Ascending aorta (tissue), 2 donors: Measurements from ENCODE around the gene TOMM40L. TPM values are rescaled to one million over a fixed set of nuclear protein-coding genes. Genes with fewer than 3 reads are reported as not detected.

Source experiments
- DNase-seq, 2 donors: peaks; one replicate each; pipeline ENCODE4 v3.0.0-alpha.2; 2019; ENCODE audit warnings: low spot score in 2 of 2
- H3K27ac ChIP-seq, 2 donors: fragments of 200-600 bp; sonication (generic); one replicate each; pipeline ENCODE4 v1.5.1; 2016 to 2017; ENCODE audit warnings: mild to moderate bottlenecking in 1 of 2
- H3K27me3 ChIP-seq: fragments of 200-600 bp; sonication (generic); one replicate; pipeline ENCODE4 v1.5.1; 2017
- H3K36me3 ChIP-seq, 2 donors: fragments of 200-600 bp; sonication (generic); one replicate each; pipeline ENCODE4 v1.5.1; 2016
- H3K4me1 ChIP-seq, 2 donors: fragments of 200-600 bp; sonication (generic); one replicate each; pipeline ENCODE4 v1.5.1; 2016 to 2017; ENCODE audit warnings: mild to moderate bottlenecking in 1 of 2
- H3K4me3 ChIP-seq, 2 donors: fragments of 200-600 bp; sonication (generic); one replicate each; pipeline ENCODE4 v1.5.1; 2016 to 2017; ENCODE audit warnings: mild to moderate bottlenecking in 1 of 2
- H3K9me3 ChIP-seq, 2 donors: fragments of 200-600 bp; sonication (generic); one replicate each; pipeline ENCODE4 v1.5.1; 2016
- CTCF ChIP-seq, 3 experiments: fragments of 200-600 bp in 2 of 3; fragments of 450-650 bp in 1 of 3; sonication (generic) in 2 of 3; IDR thresholded peaks; one replicate each; pipeline ENCODE4 v1.5.1; 2016 to 2019; ENCODE audit warnings: antibody characterized with exemption in 3 of 3, mild to moderate bottlenecking in 1 of 3, moderate library complexity in 1 of 3
- intact Hi-C: fragments of 100-400 bp; cut with DNase I; formaldehyde crosslinking; loops from one replicate; pipeline ENCODE4 v1.15.1; 2023
- total RNA-seq: library from RNA; depleted of rRNA; stranded (reverse); fragments of >200 nt; gene quantifications from one replicate; pipeline ENCODE4 v1.1.0, GENCODE V29; 2016

The TOMM40L gene
- total RNA-seq, 1 donor from 2014 or later, result 26.6 TPM

DNA sequence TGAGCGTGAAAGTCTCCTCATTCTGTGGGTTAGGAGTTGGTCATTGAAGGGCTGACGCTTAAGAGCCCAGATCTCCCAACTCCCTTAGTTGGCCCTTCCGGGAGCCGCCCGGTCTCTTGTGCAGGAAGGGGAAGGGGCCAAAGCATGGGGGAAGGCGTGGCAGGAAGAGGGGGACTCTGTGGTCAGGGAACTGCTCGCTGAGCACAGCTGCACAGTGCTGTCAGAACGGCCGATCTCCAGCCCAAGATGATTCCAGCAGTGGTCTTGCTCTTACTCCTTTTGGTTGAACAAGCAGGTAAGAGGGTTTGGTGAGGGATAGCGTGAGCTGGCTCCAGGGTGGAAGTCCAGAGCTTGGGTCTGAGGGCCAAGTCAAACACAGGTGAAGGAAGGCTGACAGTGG lies 10.8 kb upstream of the TOMM40L start, which contains the start of gene FCER1G:
FCER1G (plus strand) TSS at position 220 of the 400 bp plus-strand sequence; CDS start at position 247, 27 bp downstream.
- Histone ChIP-seq H3K27me3 (no peaks in the 10 kb centered on the region), H3K4me3 (peak within 1 kb of the TSS in 1 of 2 donors; percentile 39), H3K9me3 (no peaks in the 10 kb centered on the region), H3K27ac (peak within 1 kb of the TSS; percentile 78 to 84), H3K4me1 (peaks cover 0 to 4% of the 10 kb centered on the region in 2 donors), H3K36me3 (peaks cover 38 to 51% of the 10 kb centered on the region in 2 donors)
- intact Hi-C loops, result no loop called here
- TF ChIP-seq CTCF (IDR thresholded peaks at IDR 0.05), result no peak
- DNase-seq, result peak in 1 of 2 donors; percentile 79

DNA sequence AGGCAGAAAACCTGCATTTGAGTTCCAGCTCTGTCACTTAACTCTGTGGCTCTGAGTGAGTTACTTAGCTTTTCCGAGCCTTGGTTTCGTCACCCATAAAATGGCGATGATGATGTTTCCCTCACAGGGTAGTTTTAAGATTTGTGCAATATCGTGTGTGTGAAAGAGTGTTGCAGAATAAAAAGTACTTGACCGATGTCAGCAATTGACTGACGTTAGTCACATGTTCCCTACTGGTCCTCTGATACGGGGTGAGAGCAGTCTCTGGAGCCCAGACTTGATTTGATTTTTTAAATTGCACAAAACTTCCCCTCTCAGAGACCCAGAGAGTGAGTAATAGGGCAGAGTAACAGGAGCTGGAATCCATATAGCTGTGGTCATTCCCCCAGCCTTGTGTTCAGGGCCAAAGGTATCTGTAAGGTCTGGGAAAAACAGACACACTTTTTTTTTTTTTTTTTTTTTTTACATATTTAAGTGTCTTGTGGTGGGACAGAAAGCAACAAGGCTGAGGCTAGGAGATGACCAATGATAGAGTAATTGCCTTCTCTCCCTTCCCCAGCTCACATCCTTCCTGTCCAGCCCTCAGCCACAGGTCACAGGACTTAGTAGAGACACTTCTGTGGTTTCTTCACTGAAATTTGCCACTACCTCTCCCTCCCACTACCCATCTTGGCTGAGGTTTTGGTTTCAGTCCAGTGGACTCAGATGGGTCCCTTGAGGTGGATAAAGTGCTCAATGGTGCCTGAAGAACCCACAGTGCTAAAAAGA lies 8.7 kb upstream of the TOMM40L start:
- TF ChIP-seq CTCF (IDR thresholded peaks at IDR 0.05), result no peak
- peaks cover 0 to 4% of the 10 kb centered on the region in 2 donors for H3K4me1 ChIP-seq
- H3K27ac ChIP-seq, result peak overlapping the region; percentile 78 to 84
- DNase-seq, result no peak
- peaks cover 19 to 30% of the 10 kb centered on the region in 2 donors for H3K36me3 ChIP-seq
- intact Hi-C loops, result no loop called here
- H3K4me3 ChIP-seq, result peak overlapping the region in 1 of 2 donors; percentile 39
- no peaks in the 10 kb centered on the region for H3K9me3 ChIP-seq
- H3K27me3 ChIP-seq, result no peaks in the 10 kb centered on the region

GRCh38 chr1:161217831-161218230 lies 8.0 kb upstream of the TOMM40L start:
- peaks cover 12 to 23% of the 10 kb centered on the region in 2 donors for H3K36me3 ChIP-seq
- peaks cover 0 to 4% of the 10 kb centered on the region in 2 donors for H3K4me1 ChIP-seq
- H3K9me3 ChIP-seq, result no peaks in the 10 kb centered on the region
- no peak for DNase-seq
- no peaks in the 10 kb centered on the region for H3K27me3 ChIP-seq
- peak overlapping the region; percentile 72 to 78 for H3K27ac ChIP-seq
- TF ChIP-seq CTCF (IDR thresholded peaks at IDR 0.05), result no peak
- peak overlapping the region in 1 of 2 donors; percentile 39 for H3K4me3 ChIP-seq
- intact Hi-C loops, result no loop called here

DNA sequence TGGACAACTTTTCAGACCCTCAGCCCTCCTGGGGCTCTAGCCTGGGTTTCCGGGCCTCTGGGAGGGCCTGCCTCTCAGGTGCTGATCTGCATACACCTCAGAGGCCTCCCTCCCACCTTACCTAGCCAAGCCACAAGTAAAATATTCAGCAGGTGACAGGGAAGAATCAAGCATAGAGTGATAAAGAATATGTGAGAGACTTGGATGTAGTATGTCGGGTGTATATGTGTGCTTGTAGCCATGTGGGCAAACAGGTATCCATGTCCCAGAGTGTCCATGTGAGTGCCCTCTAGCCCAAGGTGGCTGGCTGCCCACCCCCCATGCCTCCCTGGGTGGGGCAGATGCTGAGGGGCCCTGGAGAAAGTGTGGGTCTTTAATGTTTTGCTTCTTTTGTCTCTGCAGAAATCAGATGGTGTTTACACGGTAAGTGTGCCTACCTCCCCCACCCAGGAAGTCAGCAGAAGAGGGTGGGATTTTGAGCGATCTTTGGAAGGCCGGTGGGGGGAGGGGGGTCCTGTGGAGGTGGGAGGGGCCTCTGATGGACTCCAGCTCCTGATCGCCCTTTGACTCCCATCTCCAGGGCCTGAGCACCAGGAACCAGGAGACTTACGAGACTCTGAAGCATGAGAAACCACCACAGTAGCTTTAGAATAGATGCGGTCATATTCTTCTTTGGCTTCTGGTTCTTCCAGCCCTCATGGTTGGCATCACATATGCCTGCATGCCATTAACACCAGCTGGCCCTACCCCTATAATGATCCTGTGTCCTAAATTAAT lies 7.4 kb upstream of the TOMM40L start:
- H3K4me1 ChIP-seq, result peaks cover 0 to 4% of the 10 kb centered on the region in 2 donors
- H3K27me3 ChIP-seq, result no peaks in the 10 kb centered on the region
- TF ChIP-seq CTCF (IDR thresholded peaks at IDR 0.05), result no peak
- intact Hi-C loops, result no loop called here
- no peaks in the 10 kb centered on the region for H3K9me3 ChIP-seq
- H3K4me3 ChIP-seq, result no peak overlapping the region
- H3K36me3 ChIP-seq, result peaks cover 6 to 17% of the 10 kb centered on the region in 2 donors
- peak overlapping the region in 1 of 2 donors; percentile 78 for H3K27ac ChIP-seq
- DNase-seq, result no peak

DNA sequence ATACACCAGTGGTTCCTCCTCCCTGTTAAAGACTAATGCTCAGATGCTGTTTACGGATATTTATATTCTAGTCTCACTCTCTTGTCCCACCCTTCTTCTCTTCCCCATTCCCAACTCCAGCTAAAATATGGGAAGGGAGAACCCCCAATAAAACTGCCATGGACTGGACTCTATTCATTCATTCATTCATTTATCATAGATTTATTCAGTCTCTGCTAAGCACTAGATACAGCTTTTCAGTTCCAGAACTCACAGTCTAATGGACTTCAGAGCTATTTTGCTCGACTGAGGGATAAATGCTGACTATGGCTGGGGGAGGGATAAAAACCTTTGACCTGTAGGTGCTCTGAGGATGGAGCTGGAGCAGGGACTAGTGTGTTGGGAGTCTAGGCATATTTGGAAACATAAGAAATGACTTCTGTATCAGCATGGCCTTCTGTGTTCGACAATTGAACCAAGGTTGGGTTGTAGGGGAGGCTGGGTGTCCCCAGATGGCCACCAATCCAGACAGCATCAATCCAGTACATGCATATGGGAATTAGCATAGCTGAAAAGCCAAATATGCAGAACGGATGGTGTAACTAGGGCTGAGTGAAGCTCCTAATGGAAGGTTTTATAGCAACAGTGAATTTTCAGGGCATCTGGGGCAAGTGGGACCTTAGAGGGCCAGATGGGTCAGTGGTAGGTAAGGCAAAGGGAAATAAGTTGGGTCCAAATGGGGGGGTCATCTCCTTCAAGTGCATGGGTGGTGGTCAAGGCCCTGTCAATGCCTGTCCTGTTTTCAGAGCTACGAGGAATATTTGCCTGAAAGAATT lies 6.6 kb upstream of the TOMM40L start:
- TF ChIP-seq CTCF (IDR thresholded peaks at IDR 0.05), result no peak
- Histone ChIP-seq H3K4me1 (peaks cover 0 to 4% of the 10 kb centered on the region in 2 donors), H3K9me3 (no peaks in the 10 kb centered on the region), H3K27me3 (no peaks in the 10 kb centered on the region), H3K4me3 (no peak overlapping the region), H3K36me3 (peaks cover 0 to 9% of the 10 kb centered on the region in 2 donors), H3K27ac (no peak overlapping the region)
- no peak for DNase-seq
- intact Hi-C loops, result no loop called here
